NOMO-1 (cell line): Measurements from ENCODE around the gene AMBRA1.

Experiments used
- DNase-seq, 2 experiments: peaks; one replicate each; lab custom pipeline; 2025; ENCODE audit not compliant: unreplicated experiment in 2 of 2; lab: John Stamatoyannopoulos, UW

The AMBRA1 gene

DNA sequence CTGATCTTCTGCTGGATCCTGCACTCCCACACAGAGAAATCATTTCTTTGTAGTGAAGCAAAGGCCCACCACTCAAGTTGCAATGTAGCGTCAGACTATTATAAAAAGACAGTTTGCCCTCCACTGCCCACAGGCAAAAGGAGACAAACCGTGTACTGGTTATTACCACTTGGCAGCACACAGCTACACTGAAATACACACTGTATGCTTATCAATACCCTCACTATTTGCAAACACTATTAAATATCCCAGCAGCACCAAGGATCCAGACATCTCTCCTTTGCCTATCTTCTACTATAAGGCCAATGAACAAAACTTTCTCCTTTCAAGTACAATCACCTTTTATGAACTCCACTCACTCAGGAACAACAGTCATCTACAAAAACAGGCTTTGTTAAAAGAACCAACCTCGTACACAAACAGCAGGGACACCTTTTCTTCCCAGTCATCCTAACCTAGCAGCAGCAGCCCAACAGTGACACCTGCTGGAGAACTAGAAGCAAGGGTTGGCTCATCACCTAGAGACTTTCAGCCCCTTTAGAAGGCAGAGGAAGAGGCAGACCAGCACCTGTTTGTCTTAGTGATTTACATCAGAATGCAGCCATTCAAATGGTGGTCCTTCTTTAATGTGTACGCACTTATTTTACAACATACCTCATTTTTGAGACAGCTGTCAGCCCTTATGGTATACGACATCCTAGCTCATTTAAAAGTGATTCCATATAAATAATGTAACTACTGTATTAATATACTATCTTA is 56.1 kb downstream of the AMBRA1 start:
- DNase-seq = peak; percentile 31 to 61

DNA sequence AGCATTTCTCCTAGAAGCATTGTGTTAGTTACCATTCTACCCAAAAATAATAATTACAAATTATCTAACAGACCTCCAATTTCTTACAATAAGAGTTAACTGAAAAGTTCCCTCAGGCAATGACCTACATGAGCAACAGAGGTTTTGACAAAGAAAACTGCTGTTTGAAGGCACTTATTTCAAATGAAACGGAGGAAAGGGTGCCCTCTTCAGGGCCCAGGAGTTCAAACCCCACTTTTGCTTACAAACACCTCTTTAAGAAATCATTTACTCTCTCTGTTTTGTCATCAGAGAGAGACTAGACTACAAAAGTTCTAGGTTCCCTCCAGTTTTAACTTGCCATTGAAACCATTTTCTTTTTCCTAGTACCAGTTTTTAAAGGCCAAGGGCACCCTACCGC is 56.7 kb downstream of the AMBRA1 start:
- DNase-seq = no peak

DNA sequence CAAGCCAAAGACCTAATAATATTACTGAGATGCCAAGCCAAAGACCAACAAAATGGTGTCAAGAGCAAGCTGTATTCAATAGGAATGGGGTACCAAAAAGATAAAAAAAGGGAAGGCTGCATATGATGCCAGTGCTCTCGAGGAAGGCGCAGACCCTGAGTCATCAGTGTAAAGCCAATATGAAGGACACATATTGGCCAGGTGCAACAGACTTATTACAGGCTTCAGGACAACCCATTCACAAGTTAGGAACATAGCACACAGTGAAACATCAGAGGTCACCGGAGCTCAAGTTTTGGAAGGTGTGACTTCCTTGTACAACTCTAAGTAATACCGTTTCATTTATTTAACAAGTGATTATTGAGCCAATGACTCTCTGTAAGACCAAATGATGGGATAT is 58.1 kb downstream of the AMBRA1 start:
- no peak for DNase-seq

DNA sequence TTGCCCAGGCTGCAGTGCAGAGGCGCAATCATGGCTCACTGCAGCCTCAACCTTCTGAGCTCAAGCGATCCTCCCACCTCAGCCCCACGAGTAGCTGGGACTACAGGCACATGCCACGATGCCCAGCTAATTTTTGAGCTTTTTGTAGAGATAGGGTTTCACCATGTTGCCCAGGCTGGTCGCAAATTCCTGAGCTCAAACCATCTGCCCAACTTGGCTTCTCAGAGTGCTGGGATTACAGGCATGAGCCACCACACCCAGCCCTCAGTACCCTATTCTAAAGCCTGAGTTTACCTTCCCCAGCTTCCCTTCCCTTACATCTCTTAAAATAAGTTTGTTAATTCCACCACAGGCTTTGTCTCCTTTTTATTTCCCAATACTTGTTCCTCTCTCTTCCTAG is 59.1 kb downstream of the AMBRA1 start:
- DNase-seq = no peak

DNA sequence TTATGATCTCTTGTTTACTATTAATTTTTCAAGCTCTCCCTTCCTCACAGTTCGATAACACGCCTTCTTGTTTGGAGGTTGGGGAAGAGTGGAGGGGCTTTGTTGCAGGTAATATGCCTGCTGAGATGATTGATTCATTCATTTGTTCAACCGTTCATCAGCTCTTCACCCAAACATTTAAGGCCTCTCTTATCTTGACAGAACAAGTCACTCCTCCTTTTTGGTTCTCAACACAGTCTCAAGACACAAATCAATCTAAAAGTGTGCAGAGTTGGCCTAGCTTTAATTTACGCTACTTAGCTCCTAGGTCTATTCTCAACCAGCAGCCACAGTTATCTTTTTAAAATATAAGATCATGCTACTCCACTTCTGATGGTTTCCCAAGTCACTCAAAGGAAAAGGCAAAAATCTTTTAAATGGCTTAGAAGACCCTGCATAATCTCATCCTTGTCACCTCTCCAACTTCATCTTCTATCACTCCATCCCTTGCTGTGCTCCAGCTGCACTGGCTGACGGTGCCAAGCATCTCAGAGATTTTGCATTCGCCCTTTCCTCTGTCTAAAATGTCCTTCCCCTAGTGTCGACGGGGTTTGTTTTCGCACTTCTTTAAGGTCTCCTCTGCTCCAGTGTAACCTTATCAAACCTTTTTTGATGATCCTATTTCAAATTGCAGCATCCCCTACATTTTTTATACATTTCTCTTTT is 60.3 kb downstream of the AMBRA1 start:
- DNase-seq = no peak

DNA sequence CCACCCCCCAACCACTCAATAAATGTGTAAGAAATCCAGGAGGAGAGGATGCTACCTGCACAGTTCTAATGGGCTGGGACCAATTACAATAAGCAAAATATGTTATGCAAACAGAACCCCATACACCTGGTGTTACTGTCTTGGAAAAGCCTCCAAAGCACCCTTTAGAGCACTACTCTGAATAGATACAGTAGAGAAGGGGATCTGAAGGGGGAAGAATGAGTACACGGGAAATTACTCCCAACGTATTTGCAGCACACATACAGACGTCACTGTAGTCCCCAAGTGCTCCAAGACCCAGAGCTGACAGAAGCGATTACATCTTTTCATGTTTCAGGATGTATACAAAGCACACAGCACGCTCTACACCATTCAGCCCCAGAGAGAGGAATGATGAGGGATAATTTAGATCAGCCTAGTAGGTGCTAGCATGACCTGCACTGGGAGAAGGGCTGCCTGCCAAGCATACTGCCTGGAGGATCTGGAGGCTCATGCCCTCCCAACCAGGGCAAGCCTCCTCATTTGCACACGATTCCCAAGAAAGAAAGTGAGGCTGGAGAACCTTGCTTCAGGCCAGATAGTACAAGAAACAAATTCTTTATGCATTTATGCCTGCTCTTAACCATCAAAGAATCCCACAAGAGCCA is 63.8 kb downstream of the AMBRA1 start:
- DNase-seq = no peak

DNA sequence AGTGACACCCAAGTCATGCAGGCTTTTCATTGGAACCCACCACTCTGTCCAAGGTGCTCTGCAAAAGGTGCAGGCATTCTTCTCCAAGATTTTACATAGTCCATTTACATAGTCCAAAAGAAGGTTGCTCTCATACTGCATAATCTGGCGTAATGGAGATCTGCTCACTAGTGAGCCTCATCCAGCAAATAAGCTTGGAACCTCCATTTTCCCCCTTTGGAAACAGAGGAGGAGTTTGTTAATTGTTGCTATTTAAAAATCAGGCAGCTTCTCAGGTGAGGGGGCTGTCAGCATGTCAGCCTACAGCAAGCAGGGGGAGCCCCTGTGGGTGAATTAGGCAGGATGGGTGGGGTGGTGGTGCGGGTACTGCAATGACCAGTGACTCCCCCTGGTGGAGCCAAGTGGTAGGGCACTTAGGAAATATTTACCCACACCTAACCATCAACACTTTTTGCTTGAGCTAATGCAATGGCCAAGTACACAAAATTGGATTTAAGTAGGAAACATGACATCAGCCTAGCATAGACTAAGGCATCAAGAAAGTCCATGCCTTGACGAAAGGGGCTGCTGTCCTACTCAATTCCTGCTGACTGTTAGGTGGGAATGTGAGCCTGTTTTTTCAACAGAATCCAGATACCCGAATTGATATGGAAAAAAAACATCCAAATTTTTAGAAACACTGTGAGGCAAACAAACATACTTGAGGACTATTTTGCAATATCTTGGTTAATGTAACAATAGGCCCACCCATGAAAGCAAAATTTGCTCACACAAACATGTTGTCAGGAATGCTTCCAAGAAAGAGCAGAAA is 64.5 kb downstream of the AMBRA1 start:
- DNase-seq = peak; percentile 33 to 37

DNA sequence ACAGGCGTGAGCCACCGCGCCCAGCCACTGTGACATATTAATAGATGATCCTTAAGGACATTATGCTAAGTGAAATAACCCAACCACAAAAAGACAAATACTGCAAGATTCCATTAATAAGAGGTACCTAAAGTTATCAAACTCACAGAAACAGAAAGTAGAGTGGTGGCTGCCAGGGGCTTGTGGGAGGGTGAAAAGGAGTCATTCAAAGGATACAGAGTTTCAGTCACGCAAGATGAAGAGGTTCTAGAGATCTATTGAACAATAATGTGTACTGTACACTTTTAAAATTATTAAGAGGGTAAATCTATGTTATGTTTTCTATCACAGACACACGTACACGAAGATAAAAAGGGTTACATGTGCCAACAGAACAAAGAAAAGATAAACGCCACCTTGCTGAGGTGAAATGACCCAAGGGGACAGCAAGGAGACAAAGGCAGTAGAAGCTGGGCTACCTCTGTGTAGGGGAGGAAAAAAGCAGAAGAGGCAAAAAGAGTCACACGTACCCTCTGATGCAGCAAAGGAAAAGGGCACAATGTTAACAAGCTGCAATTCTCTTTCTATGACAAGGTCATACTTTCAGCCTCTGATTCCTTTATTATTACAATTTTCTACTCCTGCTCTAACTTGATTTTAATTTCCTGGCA is 65.3 kb downstream of the AMBRA1 start:
- no peak for DNase-seq

DNA sequence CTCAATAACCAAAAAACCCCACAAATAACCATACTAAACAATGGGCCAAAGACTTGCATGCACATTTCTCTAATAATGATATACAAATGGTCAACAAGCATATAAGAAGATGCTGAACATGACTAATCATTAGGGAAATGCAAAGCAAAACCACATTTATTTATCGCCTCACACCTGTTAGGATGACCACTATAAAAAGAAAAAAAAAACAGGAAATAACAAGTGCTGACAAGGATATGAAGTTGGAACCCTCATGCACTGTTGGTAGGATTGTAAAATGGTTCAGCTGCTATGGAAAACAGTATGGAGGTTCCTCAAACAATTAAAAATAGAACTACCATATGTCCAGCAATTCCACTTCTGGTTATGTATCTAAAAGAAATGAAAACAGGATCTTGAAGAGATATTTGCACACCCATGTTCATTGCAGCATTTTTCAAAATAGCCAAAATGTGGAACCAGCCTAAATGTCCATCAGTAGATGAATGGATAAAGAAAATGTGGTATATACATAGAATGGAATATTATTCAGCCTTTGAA is 66.2 kb downstream of the AMBRA1 start:
- DNase-seq = no peak

DNA sequence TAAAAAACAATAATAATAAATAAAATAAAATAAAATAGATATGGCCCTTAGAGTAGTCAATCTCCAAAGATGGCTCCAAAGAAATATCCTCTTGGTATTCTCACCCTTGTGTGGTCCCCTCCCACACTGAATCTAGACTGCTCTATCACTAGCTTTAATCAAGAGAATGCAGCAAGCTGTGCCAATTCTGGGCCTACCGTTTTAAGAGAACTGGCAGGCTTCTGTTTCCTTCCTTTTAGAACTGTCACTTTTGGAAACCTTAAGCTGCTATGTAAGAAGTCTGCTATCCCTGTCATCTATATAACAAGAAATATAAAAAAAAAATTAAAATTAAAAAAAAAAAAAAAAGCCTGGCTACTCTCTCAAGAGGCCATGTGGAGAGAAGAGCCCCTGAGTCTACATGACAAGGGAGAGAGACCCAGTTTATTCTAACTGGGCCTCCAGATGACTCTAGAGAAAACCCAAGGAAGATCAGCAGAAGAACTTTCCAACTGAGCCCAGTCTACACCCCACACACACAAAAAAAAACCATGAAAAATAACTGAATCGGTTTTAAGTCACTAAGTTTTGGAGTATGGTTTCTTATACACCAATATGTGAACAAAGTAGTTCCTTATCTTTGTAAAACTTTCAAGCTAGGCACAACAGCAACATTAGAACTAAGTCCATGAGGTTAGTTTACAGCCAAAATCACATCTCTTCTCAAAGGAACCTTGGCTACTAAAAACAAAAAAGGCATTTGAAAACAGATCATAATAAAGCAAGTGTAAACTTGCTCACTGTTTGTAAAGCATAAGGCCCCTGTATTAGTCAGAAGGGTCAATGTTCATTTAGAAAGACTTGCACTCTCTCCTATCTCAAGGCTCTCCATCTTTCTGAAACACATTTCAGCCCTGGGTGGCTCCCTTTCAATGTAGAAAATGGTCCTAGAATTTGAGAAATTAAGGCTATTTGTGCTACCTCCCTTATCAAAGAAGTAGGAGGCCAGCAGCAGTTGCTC is 67.3 kb downstream of the AMBRA1 start:
- no peak for DNase-seq

DNA sequence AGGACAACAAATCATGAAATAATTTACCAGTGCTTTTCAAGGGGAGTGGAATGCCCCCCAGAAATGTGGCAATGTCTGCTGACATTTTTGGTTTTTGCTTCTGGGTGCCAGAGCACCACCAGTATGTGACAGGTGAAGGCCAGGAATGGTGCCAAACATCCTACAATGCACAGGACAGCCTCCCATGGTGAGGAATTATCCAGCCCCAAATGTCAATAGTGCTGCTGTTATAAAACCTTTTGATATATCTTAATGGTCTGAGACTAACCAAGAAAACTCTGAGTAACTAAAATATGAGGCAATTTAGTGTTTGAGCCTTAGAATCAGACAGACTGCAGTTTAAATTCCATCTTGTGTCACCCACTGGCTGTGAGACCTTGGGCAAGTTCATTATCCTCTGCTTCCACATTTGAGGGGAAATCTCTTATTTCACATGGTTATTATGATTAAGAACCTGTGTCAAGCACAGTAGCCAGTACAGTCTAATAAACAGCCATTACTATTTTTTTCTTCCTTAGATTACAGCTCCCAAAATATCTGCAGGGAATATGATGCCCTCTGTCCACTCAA is 69.5 kb downstream of the AMBRA1 start:
- DNase-seq = no peak

DNA sequence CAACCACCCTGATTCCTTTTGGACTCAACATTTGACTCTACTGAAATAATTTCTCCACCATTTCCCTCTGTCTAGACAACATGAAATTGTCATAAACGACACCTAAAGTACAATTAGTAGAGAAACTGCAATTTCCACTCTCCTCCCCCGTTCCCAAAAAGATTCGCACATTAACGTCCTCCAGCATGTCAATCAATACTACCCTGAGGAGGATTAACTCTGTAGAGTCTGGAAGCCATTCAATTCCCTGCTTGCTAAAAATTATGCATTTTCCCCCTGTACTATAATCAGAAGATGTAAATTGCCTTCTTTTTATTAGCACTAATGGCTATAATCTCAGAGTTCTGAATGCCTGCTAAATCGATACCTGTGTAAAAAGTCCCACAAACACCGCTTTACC is 70.5 kb downstream of the AMBRA1 start:
- no peak for DNase-seq

DNA sequence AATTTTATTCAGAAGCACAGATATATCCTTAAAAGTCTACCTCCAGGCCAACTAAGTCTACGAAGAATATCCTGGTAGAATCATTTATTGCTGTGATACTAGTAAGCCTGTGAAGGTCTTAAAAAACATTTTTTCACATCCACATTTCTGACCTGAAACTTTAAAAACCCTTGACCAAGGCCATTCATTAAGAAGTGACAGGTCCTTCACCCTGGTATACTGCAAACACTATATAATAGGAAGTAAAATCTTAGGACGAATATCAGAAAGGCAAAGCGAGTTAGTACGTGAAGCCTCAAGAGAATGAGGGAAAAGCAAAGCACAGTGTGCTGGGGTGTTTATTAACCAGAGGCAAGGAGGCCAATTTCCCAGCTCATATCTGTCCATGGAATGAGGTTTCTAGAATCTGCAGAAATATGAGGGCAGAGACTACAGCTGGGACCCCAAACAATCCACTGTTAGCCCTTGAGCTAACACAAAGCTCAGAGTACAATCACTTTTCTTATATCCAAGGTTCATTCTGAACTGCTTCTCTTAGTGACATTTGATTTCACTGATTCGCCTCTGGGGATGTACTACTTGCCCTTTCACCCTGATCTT is 71.0 kb downstream of the AMBRA1 start:
- DNase-seq = no peak

DNA sequence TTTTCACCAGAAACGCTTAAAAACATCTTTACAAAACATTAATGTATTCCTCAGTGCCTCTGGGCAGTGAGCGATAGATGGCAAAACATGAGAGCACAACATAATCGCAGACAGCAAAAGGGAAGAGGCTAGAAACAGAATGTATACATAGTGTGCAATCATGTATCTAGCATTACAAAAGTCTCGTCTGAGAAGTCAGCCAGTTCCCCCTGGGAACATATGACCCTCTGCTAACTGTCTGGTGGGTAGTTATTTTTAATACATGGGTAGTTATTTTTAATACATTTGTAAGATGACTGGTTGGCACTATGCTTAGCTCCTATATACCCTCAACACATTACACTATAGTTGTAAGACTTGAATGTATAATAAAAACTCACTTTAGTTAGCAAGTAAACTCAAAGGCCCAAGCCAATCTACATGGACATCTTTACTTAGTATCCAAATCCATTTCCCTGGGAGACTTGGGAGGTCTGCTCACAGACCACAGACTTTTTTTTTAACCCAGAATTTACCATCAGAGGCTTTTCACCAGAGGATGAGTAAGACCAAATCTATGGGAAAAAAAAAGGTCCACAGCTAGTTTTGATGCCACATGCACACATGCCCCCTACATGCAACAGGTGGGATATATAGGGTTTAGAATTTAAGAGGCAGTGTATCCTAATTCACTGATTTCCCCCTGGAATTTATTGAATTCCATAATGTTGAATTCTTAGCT is 71.7 kb downstream of the AMBRA1 start:
- DNase-seq = no peak

DNA sequence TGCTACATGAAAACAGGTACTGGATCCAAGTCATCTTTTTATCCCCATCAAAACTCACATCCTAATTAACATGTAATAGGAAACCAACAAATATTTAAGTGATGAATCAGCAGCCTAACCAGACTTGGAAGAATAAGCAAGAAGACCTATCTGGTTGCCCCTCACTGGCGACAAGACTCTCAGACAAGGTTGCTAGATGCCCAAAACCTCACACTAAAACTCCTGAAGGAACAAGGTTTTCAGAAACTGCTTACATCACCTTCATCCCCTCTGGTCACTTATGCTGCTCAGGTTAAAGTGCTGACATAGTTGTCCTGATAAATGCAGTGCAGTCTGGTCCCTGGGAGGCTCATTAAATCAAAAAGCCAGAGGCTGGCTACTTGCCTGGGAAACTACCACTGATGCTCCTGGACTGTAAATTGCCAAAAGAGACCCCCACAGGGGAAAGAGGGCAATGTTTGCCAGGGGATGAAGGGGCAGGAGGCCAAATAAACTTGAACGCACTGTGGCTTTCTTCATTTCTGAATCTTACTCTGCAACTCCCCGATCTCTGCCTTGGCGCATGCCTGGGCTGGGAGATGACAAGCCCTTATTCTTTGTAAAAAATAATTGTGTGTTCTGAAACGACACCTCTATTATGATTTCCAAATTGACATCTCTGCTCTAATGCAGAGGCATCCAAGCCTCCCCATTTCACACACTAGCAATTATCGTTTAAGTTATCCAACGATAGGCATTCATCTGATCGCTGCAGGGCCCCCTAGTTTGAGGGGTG is 72.7 kb downstream of the AMBRA1 start:
- no peak for DNase-seq

DNA sequence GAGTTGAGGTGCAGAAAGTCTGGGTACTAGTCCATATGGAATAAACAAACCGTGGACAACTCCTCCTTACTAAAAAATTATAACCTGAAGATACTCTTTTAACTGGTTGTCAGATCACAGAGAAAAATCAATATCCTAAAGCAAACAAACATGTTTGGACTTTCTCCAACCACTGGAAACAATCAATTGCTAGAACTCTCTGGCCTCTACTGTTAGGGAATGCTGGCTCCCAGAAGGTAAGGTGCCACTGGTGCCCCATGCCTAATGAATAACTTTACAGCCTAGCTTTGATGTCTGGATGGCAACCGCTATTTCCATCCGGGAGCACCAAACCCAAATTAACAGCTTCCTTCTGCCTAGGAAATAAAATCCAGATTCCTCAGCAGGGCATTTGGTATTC is 74.5 kb downstream of the AMBRA1 start:
- DNase-seq = no peak

DNA sequence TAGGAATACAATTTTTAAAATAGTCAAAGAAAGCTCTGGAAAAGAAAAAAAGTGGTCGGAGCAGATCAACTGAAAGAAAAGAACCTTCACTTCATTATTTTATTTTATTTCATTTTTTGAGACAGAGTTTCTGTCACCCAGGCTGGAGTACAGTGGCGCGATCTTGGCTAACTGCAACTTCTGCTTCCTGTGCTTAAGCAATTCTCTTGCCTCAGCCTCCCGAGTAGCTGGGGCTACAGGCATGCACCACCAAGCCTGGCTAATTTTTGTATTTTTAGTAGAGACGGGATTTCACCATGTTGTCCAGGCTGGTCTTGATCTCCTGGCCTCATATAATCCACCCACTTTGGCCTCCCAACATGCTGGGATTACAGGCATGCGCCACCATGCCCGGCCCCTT is 74.9 kb downstream of the AMBRA1 start:
- DNase-seq = peak; percentile 5 to 15
